ENCODE measurements around the gene NTSR2.

NTSR2 gene

GRCh38 chr2:11696736-11697102, 26.7 kb upstream of the NTSR2 start:
- in situ Hi-C loops (cut with MboI; ENCODE audit: low pct_unique_long_range_greater_than_20kb, low sequenced_read_pairs, unreplicated experiment) = loop anchor here (25.0 kb wide), 1 partner anchor 1316 kb away; no protein-coding TSS in a partner anchor
- DNase-seq (ENCODE audit: low spot score) = no peak
- no peak for TF ChIP-seq CTCF (IDR thresholded peaks at IDR 0.05; ENCODE audit: extremely low read depth, insufficient read depth, missing control alignments)

GRCh38 chr2:11695576-11695975, 25.6 kb upstream of the NTSR2 start:
- in situ Hi-C loops (cut with MboI; ENCODE audit: low pct_unique_long_range_greater_than_20kb, low sequenced_read_pairs, unreplicated experiment) = loop anchor here (25.0 kb wide), 1 partner anchor 1317 kb away; no protein-coding TSS in a partner anchor
- DNase-seq (ENCODE audit: low spot score) = no peak
- no peak for TF ChIP-seq CTCF (IDR thresholded peaks at IDR 0.05; ENCODE audit: extremely low read depth, insufficient read depth, missing control alignments)

- peak; percentile 76 for DNase-seq (ENCODE audit: low spot score)
Observed at GRCh38 chr2:11692966-11693521, 23.0 kb upstream of the NTSR2 start.

GRCh38 chr2:11691076-11691660, 21.2 kb upstream of the NTSR2 start:
- in situ Hi-C loops (cut with MboI; ENCODE audit: low pct_unique_long_range_greater_than_20kb, low sequenced_read_pairs, unreplicated experiment) = loop anchor here (25.0 kb wide), 1 partner anchor 1321 kb away; no protein-coding TSS in a partner anchor
- no peak for TF ChIP-seq CTCF (IDR thresholded peaks at IDR 0.05; ENCODE audit: extremely low read depth, insufficient read depth, missing control alignments)
- no peak for DNase-seq (ENCODE audit: low spot score)

More at GRCh38 chr2:11692966-11693521, 23.0 kb upstream of the NTSR2 start:
- in situ Hi-C loops (cut with MboI; ENCODE audit: low pct_unique_long_range_greater_than_20kb, low sequenced_read_pairs, unreplicated experiment) = loop anchor here (25.0 kb wide), 1 partner anchor 1319 kb away; no protein-coding TSS in a partner anchor
- TF ChIP-seq CTCF (IDR thresholded peaks at IDR 0.05; ENCODE audit: extremely low read depth, insufficient read depth, missing control alignments) = peak; percentile 79

DNA sequence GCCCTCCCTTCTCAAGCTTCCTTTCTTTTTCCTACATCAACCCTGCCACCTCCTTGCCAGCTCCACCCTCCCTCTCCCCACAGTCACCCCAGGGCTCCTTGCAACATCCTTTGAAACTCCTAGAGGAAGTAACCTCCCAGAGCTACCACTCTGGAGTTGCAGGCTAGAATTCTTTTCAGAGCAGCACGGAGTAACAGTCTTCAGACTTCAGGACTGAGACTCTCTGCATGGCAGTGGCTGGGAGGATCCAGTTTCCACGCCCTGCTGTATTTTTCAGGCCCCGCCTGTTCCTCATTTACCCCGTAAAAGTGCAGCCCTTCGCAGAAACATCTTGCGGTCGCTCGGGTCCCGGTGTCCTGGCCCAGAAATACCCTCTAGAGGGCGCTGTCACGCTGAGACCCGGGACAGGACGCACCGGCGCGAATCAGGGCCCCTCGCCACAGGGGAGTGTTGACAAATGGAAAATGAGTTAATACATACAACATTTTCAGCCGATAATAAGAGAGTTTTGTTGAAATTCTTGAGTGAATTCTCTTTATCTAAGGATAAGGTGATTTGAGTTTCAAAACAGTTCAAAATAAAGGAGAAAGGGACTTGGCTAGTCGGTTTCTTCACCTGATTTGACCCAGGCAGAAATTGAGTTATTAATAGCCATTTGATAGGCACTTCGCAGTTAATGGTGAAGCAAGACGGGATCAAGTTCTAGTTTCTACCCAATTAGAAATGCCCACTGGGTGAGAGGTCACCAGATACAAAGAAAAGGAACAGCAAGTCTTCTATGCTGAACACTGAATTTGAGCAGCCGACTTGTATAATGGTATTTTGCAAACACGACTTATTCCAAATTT, 18.5 kb upstream of the NTSR2 start:
- in situ Hi-C loops (cut with MboI; ENCODE audit: low pct_unique_long_range_greater_than_20kb, low sequenced_read_pairs, unreplicated experiment) = loop anchor here (10.0 to 25.0 kb wide), 2 partner anchors 96 to 1324 kb away; no protein-coding TSS in a partner anchor
- TF ChIP-seq CTCF (IDR thresholded peaks at IDR 0.05; ENCODE audit: extremely low read depth, insufficient read depth, missing control alignments) = peak; percentile 81
- DNase-seq (ENCODE audit: low spot score) = peak; percentile 83

- no peak for TF ChIP-seq CTCF (IDR thresholded peaks at IDR 0.05; ENCODE audit: extremely low read depth, insufficient read depth, missing control alignments)
- in situ Hi-C loops (cut with MboI; ENCODE audit: low pct_unique_long_range_greater_than_20kb, low sequenced_read_pairs, unreplicated experiment) = loop anchor here (10.0 to 25.0 kb wide), 2 partner anchors 97 to 1325 kb away; no protein-coding TSS in a partner anchor
- no peak for DNase-seq (ENCODE audit: low spot score)
Observed at GRCh38 chr2:11687736-11688135, 17.7 kb upstream of the NTSR2 start.
